Measurements from ENCODE around the gene GUCY1A2.

DNA sequence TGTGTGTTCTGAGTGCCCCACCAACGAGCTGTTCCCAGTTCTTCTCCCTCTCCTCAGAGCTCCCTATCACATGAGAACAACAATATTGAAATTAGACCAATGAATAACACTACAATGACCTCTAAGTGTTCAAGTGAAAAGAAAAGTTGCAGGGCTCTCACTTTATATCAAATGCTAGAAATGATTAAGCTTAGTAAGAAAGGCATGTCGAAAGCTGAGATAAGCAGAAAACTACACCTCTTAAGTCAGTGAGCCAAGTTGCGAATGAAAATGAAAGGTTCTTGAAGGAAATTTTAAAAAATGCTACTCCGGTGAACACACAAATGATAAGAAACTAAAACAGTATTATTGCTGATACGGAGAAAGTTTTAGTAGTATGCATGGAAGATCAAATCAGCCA lies 199.8 kb downstream of the GUCY1A2 start:
- TF ChIP-seq CTCF (IDR thresholded peaks at IDR 0.05; ENCODE audit: low read depth, low read length) (no peak), MYC (IDR thresholded peaks at IDR 0.05; ENCODE audit: low read depth, low read length) (no peak), POLR2A (IDR thresholded peaks at IDR 0.05; ENCODE audit: extremely low read depth, insufficient read length) (no peak)
- TF ChIP-seq, protein P1, sequence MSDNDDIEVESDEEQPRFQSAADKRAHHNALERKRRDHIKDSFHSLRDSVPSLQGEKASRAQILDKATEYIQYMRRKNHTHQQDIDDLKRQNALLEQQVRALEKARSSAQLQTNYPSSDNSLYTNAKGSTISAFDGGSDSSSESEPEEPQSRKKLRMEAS (IDR thresholded peaks at IDR 0.05; ENCODE audit: low read depth, low read length): no peak
